Spleen (tissue), 7 donors: ENCODE measurements around the gene CHID1.

Experiments
- CTCF ChIP-seq, 11 experiments: fragments of 200-600 bp in 7 of 11; fragments of 450-650 bp in 4 of 11; sonication (generic) in 4 of 11; IDR thresholded peaks in 8 of 11; conservative IDR thresholded peaks in 3 of 11; 1 replicate in 7 of 11; 2 replicates in 4 of 11; pipeline versions ENCODE4 v1.4.0 to v1.8.0; 2016 to 2021; ENCODE audit warnings: antibody characterized with exemption in 11 of 11, inconsistent platforms in 4 of 11, mild to moderate bottlenecking in 1 of 11
- POLR2A ChIP-seq, 3 donors: fragments of 450-650 bp; IDR thresholded peaks; one replicate each; pipeline ENCODE4 v1.5.1; 2017; ENCODE audit warnings: antibody characterized with exemption in 3 of 3, mild to moderate bottlenecking in 1 of 3
- donor health status: DM: no; HTN: no; CAD: no; lungs with moderate emphysema.
- donor health status: DM: no; HTN: no; CAD: no.
- donor health status: DM: no; HTN: no; CAD: no.

GRCh38 chr11:901452-902061, 9.1 kb downstream of the CHID1 start:
- TF ChIP-seq CTCF (IDR thresholded peaks at IDR 0.05 in 8 of 11, conservative IDR thresholded peaks at IDR 0.05 in 3 of 11) (no peak), POLR2A (IDR thresholded peaks at IDR 0.05) (no peak)
